Endothelial cell of umbilical vein (primary cell): ENCODE results near the gene GPR183. TPM values are rescaled to one million over a fixed set of nuclear protein-coding genes. Genes with fewer than 3 reads are reported as not detected.

Experiments used
- BruUV-seq: library from RNA; stranded (reverse); fragments of 400-500 nt; replicated peaks from 2 replicates; lab custom pipeline; 2021; lab: Mats Ljungman, UMichigan
- CTCF ChIA-PET: fragments of 300-600, 350-600 bp; sonication (Branson Sonifier 250); formaldehyde crosslinking; loops from one replicate; lab custom pipeline; 2021; ENCODE audit warnings: antibody characterized with exemption, inconsistent platforms; lab: Charles Lee
- POLR2A ChIA-PET: fragments of 300-600, 350-600 bp; sonication (Branson Sonifier 250); formaldehyde crosslinking; loops from one replicate; lab custom pipeline; 2021; ENCODE audit warnings: antibody characterized with exemption, inconsistent platforms; lab: Charles Lee
- DNase-seq: peaks from one replicate; pipeline ENCODE4 v3.0.0-alpha.2; 2011; ENCODE audit warnings: low read depth, low spot score
- FAIRE-seq: peaks from 2 replicates; lab custom pipeline; 2011; peaks lifted over from hg19 to GRCh38; lab: Jason Lieb, UNC
- H2AFZ ChIP-seq: 2 replicates; pipeline ENCODE4 v1.6.0; 2012; ENCODE audit warnings: low read depth, low read length, control low read depth, inconsistent platforms
- H3K27ac ChIP-seq: 2 replicates; pipeline ENCODE4 v1.5.1; 2011; ENCODE audit warnings: low read depth, mild to moderate bottlenecking, control low read depth, low read length, moderate library complexity; ENCODE audit not compliant: insufficient read depth
- H3K27me3 ChIP-seq, 2 experiments: 2 replicates each; pipeline versions ENCODE4 v1.6.0 to v1.6.1; 2011; ENCODE audit warnings: low read length in 2 of 2, mixed read lengths in 1 of 2; ENCODE audit not compliant: control insufficient read depth in 2 of 2, insufficient read depth in 2 of 2
- H3K36me3 ChIP-seq, 2 experiments: 2 replicates in 1 of 2; 3 replicates in 1 of 2; pipeline ENCODE4 v1.5.1; 2011; ENCODE audit warnings: low read length in 2 of 2, mild to moderate bottlenecking in 1 of 2, moderate library complexity in 1 of 2; ENCODE audit not compliant: control insufficient read depth in 2 of 2, insufficient read depth in 2 of 2; ENCODE audit errors: extremely low read depth in 1 of 2
- H3K4me1 ChIP-seq: 3 replicates; pipeline ENCODE4 v1.5.1; 2011; ENCODE audit warnings: mild to moderate bottlenecking, low read length; ENCODE audit not compliant: control insufficient read depth, insufficient read depth; ENCODE audit errors: extremely low read depth
- H3K4me2 ChIP-seq: 2 replicates; pipeline ENCODE4 v1.6.1; 2011; ENCODE audit warnings: low read length, control low read depth, mixed read lengths; ENCODE audit not compliant: insufficient read depth
- H3K4me3 ChIP-seq, 3 experiments: fragments of 200-600 bp in 1 of 3; sonication (generic), shearing (Covaris generic) in 1 of 3; replicated peaks in 1 of 3; 2 replicates each; pipeline ENCODE4 v1.5.1; 2011 to 2016; ENCODE audit warnings: control low read depth in 3 of 3, low read length in 3 of 3, mild to moderate bottlenecking in 2 of 3, inconsistent platforms in 1 of 3, low read depth in 1 of 3, moderate library complexity in 1 of 3; ENCODE audit not compliant: insufficient read depth in 1 of 3
- H3K79me2 ChIP-seq: 2 replicates; pipeline ENCODE4 v1.6.0; 2012; ENCODE audit warnings: low read length, inconsistent platforms; ENCODE audit not compliant: control insufficient read depth, insufficient read depth
- H3K9ac ChIP-seq: replicated peaks from 2 replicates; pipeline ENCODE3; 2011; ENCODE audit warnings: low read length, control low read depth; ENCODE audit not compliant: insufficient read depth; ENCODE audit errors: extremely low read depth
- H3K9me1 ChIP-seq: replicated peaks from 3 replicates; pipeline ENCODE4 v1.6.0; 2011; ENCODE audit warnings: mild to moderate bottlenecking, low read length; ENCODE audit not compliant: control insufficient read depth, insufficient read depth; ENCODE audit errors: extremely low read depth
- H3K9me3 ChIP-seq: replicated peaks from 2 replicates; pipeline ENCODE4 v1.5.1; 2012; ENCODE audit warnings: low read length, inconsistent platforms; ENCODE audit not compliant: control insufficient read depth, insufficient read depth
- H4K20me1 ChIP-seq: replicated peaks from 2 replicates; pipeline ENCODE3; 2011; ENCODE audit warnings: mild to moderate bottlenecking, low read length; ENCODE audit not compliant: control insufficient read depth, insufficient read depth; ENCODE audit errors: extremely low read depth
- CTCF ChIP-seq, 2 donors: IDR thresholded peaks; 1 replicate in 1 of 2; 2 replicates in 1 of 2; pipeline ENCODE4 v1.5.1; 2011; ENCODE audit warnings: low read length in 2 of 2, mild to moderate bottlenecking in 2 of 2, moderate library complexity in 2 of 2, control low read depth in 1 of 2, inconsistent platforms in 1 of 2, low read depth in 1 of 2; ENCODE audit not compliant: insufficient read depth in 1 of 2; ENCODE audit errors: extremely low read depth in 1 of 2
- FOS ChIP-seq: IDR thresholded peaks from 2 replicates; pipeline ENCODE4 v1.6.1; 2011; ENCODE audit warnings: mild to moderate bottlenecking, low read length, moderate library complexity, borderline replicate concordance; ENCODE audit not compliant: insufficient read depth
- GATA2 ChIP-seq: IDR thresholded peaks from 2 replicates; pipeline ENCODE4 v1.7.0; 2011; ENCODE audit warnings: low read depth, mild to moderate bottlenecking, moderate library complexity, mixed read lengths, low read length; ENCODE audit not compliant: insufficient read length, insufficient read depth
- JUN ChIP-seq: IDR thresholded peaks from 2 replicates; pipeline ENCODE4 v1.6.1; 2011; ENCODE audit warnings: borderline replicate concordance, low read depth; ENCODE audit not compliant: insufficient read length, insufficient read depth
- MAX ChIP-seq: IDR thresholded peaks from 2 replicates; pipeline ENCODE4 v1.6.1; 2011; ENCODE audit not compliant: insufficient read depth, insufficient read length
- MYC ChIP-seq: IDR thresholded peaks from one replicate; pipeline ENCODE4 v1.6.1; 2011; ENCODE audit warnings: mild to moderate bottlenecking, low read depth, low read length
- POLR2A ChIP-seq: IDR thresholded peaks from 2 replicates; pipeline ENCODE4 v1.6.1; 2012; ENCODE audit warnings: low read depth, mild to moderate bottlenecking, control low read depth, low read length
- POLR2AphosphoS5 ChIP-seq: IDR thresholded peaks from 2 replicates; pipeline ENCODE4 v1.6.1; 2012; ENCODE audit warnings: low read depth, mild to moderate bottlenecking, control low read depth, low read length, moderate library complexity; ENCODE audit not compliant: insufficient read depth
- dilution Hi-C: fragments of 300-500 bp; cut with MboI; formaldehyde crosslinking; loops from one replicate; pipeline ENCODE4 v1.15.0; 2019; ENCODE audit warnings: low sequenced_read_pairs; ENCODE audit not compliant: extremely low pct_ligation_motif_present
- intact Hi-C: fragments of 100-400 bp; cut with micrococcal nuclease; formaldehyde crosslinking; loops from one replicate; pipeline ENCODE4 v1.10.0; 2022
- polyA plus RNA-seq, 4 experiments: library from polyadenylated mRNA; depleted of rRNA in 3 of 4; stranded (reverse) in 3 of 4; unstranded in 1 of 4; fragments of >200 nt; gene quantifications; 2 replicates each; pipeline versions ENCODE4 v1.2.1 to v1.2.3, GENCODE V29; 2011 to 2012; ENCODE audit warnings: missing spikeins in 1 of 4
- total RNA-seq: library from RNA; stranded (reverse); gene quantifications from 2 replicates; pipeline ENCODE4 v1.2.3, GENCODE V29; 2021

The GPR183 gene
- total and polyA plus RNA-seq, 2 donors (not counting 3 experiments of a cell fraction or from before 2014, with no cell fraction given): 0.23 TPM; not detected in 1

- Histone ChIP-seq H3K36me3 (peaks cover 0 to 4% of the 10 kb centered on the region in 2 experiments), H3K4me1 (peaks cover 24% of the 10 kb centered on the region), H3K27me3 (no peaks in the 10 kb centered on the region), H2AFZ (no peak overlapping the region), H3K27ac (no peak overlapping the region), H4K20me1 (no peaks in the 10 kb centered on the region), H3K4me2 (no peak overlapping the region), H3K9ac (no peak overlapping the region), H3K4me3 (no peak overlapping the region), H3K9me3 (no peaks in the 10 kb centered on the region), H3K79me2 (no peaks in the 10 kb centered on the region), H3K9me1 (no peaks in the 10 kb centered on the region)
- CTCF ChIA-PET: no interaction called here
- no TSS peak for BruUV-seq
- no peak for TF ChIP-seq MAX
- TF ChIP-seq JUN: no peak
- no peak for TF ChIP-seq POLR2AphosphoS5
- TF ChIP-seq MYC: no peak
- TF ChIP-seq CTCF (IDR thresholded peaks at IDR 0.05; ENCODE audit: extremely low read depth in 1 of 2, insufficient read depth in 1 of 2, low read depth in 1 of 2, low read length in 2 of 2): no peak
- no peak for TF ChIP-seq GATA2
- no peak for TF ChIP-seq FOS
- TF ChIP-seq POLR2A: no peak
- POLR2A ChIA-PET: no interaction called here
- DNase-seq (no peak), FAIRE-seq (no peak)
- intact Hi-C loops: no loop called here
- dilution Hi-C loops: no loop called here
Measured at GRCh38 chr13:99354371-99354951, 47.3 kb upstream of the GPR183 start.
